H9 (cell line): ENCODE measurements around the gene TMEM51. TPM values are rescaled to one million over a fixed set of nuclear protein-coding genes. Genes with fewer than 3 reads are reported as not detected.

Experiments
- DNase-seq: peaks from one replicate; pipeline ENCODE4 v3.0.0-alpha.2; 2017
- H2AFZ ChIP-seq: one replicate; pipeline ENCODE4 v1.6.1; 2013; ENCODE audit warnings: mild to moderate bottlenecking, low read length, control low read depth, moderate library complexity
- H2AK5ac ChIP-seq: 2 replicates; pipeline ENCODE4 v1.6.1; 2013; ENCODE audit warnings: low read length, control low read depth, mixed read lengths; ENCODE audit not compliant: insufficient read length
- H2BK120ac ChIP-seq: one replicate; pipeline ENCODE4 v1.6.1; 2013; ENCODE audit warnings: low read depth, mild to moderate bottlenecking, low read length, control low read depth, inconsistent platforms; ENCODE audit not compliant: poor library complexity, severe bottlenecking
- H2BK12ac ChIP-seq: 2 replicates; pipeline ENCODE4 v1.6.1; 2013; ENCODE audit warnings: low read length, control low read depth, mixed read lengths, low read depth; ENCODE audit not compliant: insufficient read length
- H2BK15ac ChIP-seq: 2 replicates; pipeline ENCODE4 v1.6.1; 2013; ENCODE audit warnings: low read depth, low read length, control low read depth
- H2BK20ac ChIP-seq: one replicate; pipeline ENCODE4 v1.6.1; 2013; ENCODE audit warnings: low read depth, mild to moderate bottlenecking, low read length, control low read depth, inconsistent platforms; ENCODE audit not compliant: poor library complexity, severe bottlenecking
- H2BK5ac ChIP-seq: 2 replicates; pipeline ENCODE4 v1.6.1; 2013; ENCODE audit warnings: low read length, control low read depth, mixed read lengths; ENCODE audit not compliant: insufficient read length
- H3K14ac ChIP-seq: 2 replicates; pipeline ENCODE4 v1.6.1; 2013; ENCODE audit warnings: low read length, control low read depth; ENCODE audit not compliant: insufficient read depth
- H3K18ac ChIP-seq: 2 replicates; pipeline ENCODE4 v1.6.1; 2013; ENCODE audit warnings: low read depth, mild to moderate bottlenecking, mixed read lengths, low read length, control low read depth; ENCODE audit not compliant: insufficient read length
- H3K23ac ChIP-seq: 2 replicates; pipeline ENCODE4 v1.6.1; 2013; ENCODE audit warnings: low read length, control low read depth, mixed read lengths, low read depth; ENCODE audit not compliant: insufficient read length
- H3K23me2 ChIP-seq: 2 replicates; pipeline ENCODE4 v1.6.1; 2013; ENCODE audit warnings: low read depth, mild to moderate bottlenecking, mixed read lengths, low read length, control low read depth; ENCODE audit not compliant: insufficient read length, poor library complexity, severe bottlenecking
- H3K27ac ChIP-seq: 2 replicates; pipeline ENCODE4 v1.5.1; 2013; ENCODE audit warnings: low read length, control low read depth, mixed read lengths, low read depth; ENCODE audit not compliant: insufficient read length
- H3K27me3 ChIP-seq: 2 replicates; pipeline ENCODE4 v1.6.1; 2013; ENCODE audit warnings: low read length, control low read depth, inconsistent platforms; ENCODE audit not compliant: insufficient read depth
- H3K4ac ChIP-seq: 2 replicates; pipeline ENCODE4 v1.6.1; 2013; ENCODE audit warnings: low read depth, mild to moderate bottlenecking, control low read depth, inconsistent platforms, low read length, moderate library complexity
- H3K4me1 ChIP-seq: 2 replicates; pipeline ENCODE4 v1.6.1; 2013; ENCODE audit warnings: low read length, control low read depth, inconsistent platforms; ENCODE audit not compliant: insufficient read depth
- H3K4me2 ChIP-seq: 2 replicates; pipeline ENCODE4 v1.6.1; 2013; ENCODE audit warnings: low read length, control low read depth, mixed read lengths; ENCODE audit not compliant: insufficient read length, insufficient read depth
- H3K56ac ChIP-seq: 2 replicates; pipeline ENCODE4 v1.6.1; 2013; ENCODE audit warnings: low read depth, mild to moderate bottlenecking, mixed read lengths, low read length, control low read depth; ENCODE audit not compliant: insufficient read length
- H3K79me1 ChIP-seq: 2 replicates; pipeline ENCODE4 v1.6.1; 2013; ENCODE audit warnings: low read depth, mild to moderate bottlenecking, moderate library complexity, low read length, control low read depth, inconsistent platforms; ENCODE audit not compliant: insufficient read depth, poor library complexity, severe bottlenecking
- H3K79me2 ChIP-seq: 2 replicates; pipeline ENCODE4 v1.6.1; 2013; ENCODE audit warnings: low read length, control low read depth, inconsistent platforms; ENCODE audit not compliant: insufficient read depth
- H3K9ac ChIP-seq: 2 replicates; pipeline ENCODE4 v1.6.1; 2013; ENCODE audit warnings: low read length, control low read depth, mixed read lengths; ENCODE audit not compliant: insufficient read length; ENCODE audit errors: extremely low read depth
- H3K9me3 ChIP-seq: one replicate; pipeline ENCODE4 v1.6.1; 2013; ENCODE audit warnings: low read depth, low read length, inconsistent platforms; ENCODE audit not compliant: control insufficient read depth
- H3T11ph ChIP-seq: one replicate; pipeline ENCODE4 v1.6.1; 2013; ENCODE audit warnings: mild to moderate bottlenecking, low read length, control low read depth, inconsistent platforms
- H4K20me1 ChIP-seq: one replicate; pipeline ENCODE4 v1.6.1; 2013; ENCODE audit not compliant: control insufficient read depth, insufficient read length, insufficient read depth
- H4K5ac ChIP-seq: 2 replicates; pipeline ENCODE4 v1.6.1; 2013; ENCODE audit warnings: low read depth, mild to moderate bottlenecking, mixed read lengths, low read length, control low read depth; ENCODE audit not compliant: insufficient read length
- H4K8ac ChIP-seq: replicated peaks from 2 replicates; pipeline ENCODE4 v1.6.1; 2013; ENCODE audit warnings: low read length, control low read depth, mixed read lengths, low read depth; ENCODE audit not compliant: insufficient read length
- H4K91ac ChIP-seq: 2 replicates; pipeline ENCODE4 v1.6.1; 2013; ENCODE audit warnings: low read depth, mild to moderate bottlenecking, moderate library complexity, mixed read lengths, low read length, control low read depth; ENCODE audit not compliant: insufficient read length
- H3K27ac Mint-ChIP-seq, 3 experiments: 2 replicates in 2 of 3; 3 replicates in 1 of 3; pipeline ENCODE4 v1.8.0; 2020 to 2021; ENCODE audit warnings: mixed read lengths in 3 of 3, mild to moderate bottlenecking in 1 of 3, moderate library complexity in 1 of 3
- H3K27me3 Mint-ChIP-seq: 2 replicates; pipeline ENCODE4 v1.8.0; 2021; ENCODE audit warnings: low read depth, mild to moderate bottlenecking, moderate library complexity, mixed read lengths
- H3K36me3 Mint-ChIP-seq, 3 experiments: 2 replicates in 2 of 3; 3 replicates in 1 of 3; pipeline ENCODE4 v1.8.0; 2020 to 2021; ENCODE audit warnings: low read depth in 3 of 3, mixed read lengths in 3 of 3; ENCODE audit not compliant: insufficient read depth in 1 of 3
- H3K4me1 Mint-ChIP-seq, 2 experiments: 2 replicates each; pipeline ENCODE4 v1.8.0; 2020; ENCODE audit warnings: mixed read lengths in 2 of 2
- H3K4me3 Mint-ChIP-seq, 2 experiments: 2 replicates in 1 of 2; 3 replicates in 1 of 2; pipeline ENCODE4 v1.8.0; 2020 to 2021; ENCODE audit warnings: mild to moderate bottlenecking in 2 of 2, mixed read lengths in 2 of 2, moderate library complexity in 1 of 2
- H3K9me3 Mint-ChIP-seq, 2 experiments: 2 replicates in 1 of 2; 3 replicates in 1 of 2; pipeline ENCODE4 v1.8.0; 2020; ENCODE audit warnings: mild to moderate bottlenecking in 2 of 2, mixed read lengths in 2 of 2, moderate library complexity in 1 of 2
- CTCF ChIP-seq: fragments of 200-600 bp; sonication (generic); conservative IDR thresholded peaks from 3 replicates; pipeline ENCODE4 v1.8.0; 2021; ENCODE audit warnings: antibody characterized with exemption, mild to moderate bottlenecking
- WGBS: extraction: QIAGEN DNeasy Blood & Tissue Kit; methylation state at CpG from one replicate; pipeline ENCODE4 v1.1.7; 2013; ENCODE audit warnings: missing lambda C conversion rate, low lambda C conversion rate, mixed read lengths; ENCODE audit not compliant: insufficient read length; ENCODE audit errors: extremely low coverage; 5-methylcytosine and 5-hydroxymethylcytosine counted together
- total RNA-seq: library from RNA; stranded (reverse); gene quantifications from 2 replicates; pipeline ENCODE4 v1.2.1, GENCODE V29; 2021

The TMEM51 gene
- total RNA-seq, 1 experiment from 2014 or later: 4.6 TPM

- no peak overlapping the region for H3K23ac ChIP-seq
- Mint-ChIP-seq H3K9me3 (no peaks in the 10 kb centered on the region), H3K27ac (no peak overlapping the region), H3K27me3 (peaks cover 20% of the 10 kb centered on the region), H3K4me1 (peaks cover 7 to 16% of the 10 kb centered on the region in 2 experiments), H3K36me3 (no peaks in the 10 kb centered on the region; a peak in 1 of 7 replicates), H3K4me3 (no peak overlapping the region)
- H2BK12ac ChIP-seq: no peak overlapping the region
- no CpG with 5 or more reads among the region's 7 CpGs for WGBS
- H3K4me1 ChIP-seq: no peaks in the 10 kb centered on the region
- no peak overlapping the region for H2BK120ac ChIP-seq
- no peak overlapping the region for H3T11ph ChIP-seq
- no peak overlapping the region for H2BK5ac ChIP-seq
- no peak overlapping the region for H3K4me2 ChIP-seq
- H3K56ac ChIP-seq: no peak overlapping the region
- H2AK5ac ChIP-seq: no peak overlapping the region
- no peak overlapping the region for H3K9ac ChIP-seq
- no peak overlapping the region for H2AFZ ChIP-seq
- H3K23me2 ChIP-seq: no peaks in the 10 kb centered on the region
- H4K91ac ChIP-seq: no peak overlapping the region
- no peaks in the 10 kb centered on the region for H3K27me3 ChIP-seq
- H4K20me1 ChIP-seq: no peaks in the 10 kb centered on the region
- no peak overlapping the region for H3K14ac ChIP-seq
- no peak overlapping the region for H3K4ac ChIP-seq
- H2BK15ac ChIP-seq: no peak overlapping the region
- no peak overlapping the region for H4K8ac ChIP-seq
- no peaks in the 10 kb centered on the region for H3K79me1 ChIP-seq
- no peak overlapping the region for H3K27ac ChIP-seq
- no peaks in the 10 kb centered on the region for H3K79me2 ChIP-seq
- H4K5ac ChIP-seq: no peak overlapping the region
- H2BK20ac ChIP-seq: no peak overlapping the region
- no peak for TF ChIP-seq CTCF
- H3K9me3 ChIP-seq: no peaks in the 10 kb centered on the region
- DNase-seq: no peak
- H3K18ac ChIP-seq: no peak overlapping the region
Measured at GRCh38 chr1:15122331-15122730, 31.2 kb upstream of the TMEM51 start.
